NOMO-1 treated with dmso at 0.1 percent for 144 hours (cell line): ENCODE measurements around the gene TCERG1L.

Experiments used
- DNase-seq: peaks from one replicate; lab custom pipeline; 2025; ENCODE audit not compliant: unreplicated experiment; lab: John Stamatoyannopoulos, UW

The TCERG1L gene

GRCh38 chr10:131230641-131231322, 80.7 kb downstream of the TCERG1L start:
- DNase-seq = no peak

- DNase-seq = no peak
Measured at GRCh38 chr10:131230166-131230565, 81.4 kb downstream of the TCERG1L start.

DNA sequence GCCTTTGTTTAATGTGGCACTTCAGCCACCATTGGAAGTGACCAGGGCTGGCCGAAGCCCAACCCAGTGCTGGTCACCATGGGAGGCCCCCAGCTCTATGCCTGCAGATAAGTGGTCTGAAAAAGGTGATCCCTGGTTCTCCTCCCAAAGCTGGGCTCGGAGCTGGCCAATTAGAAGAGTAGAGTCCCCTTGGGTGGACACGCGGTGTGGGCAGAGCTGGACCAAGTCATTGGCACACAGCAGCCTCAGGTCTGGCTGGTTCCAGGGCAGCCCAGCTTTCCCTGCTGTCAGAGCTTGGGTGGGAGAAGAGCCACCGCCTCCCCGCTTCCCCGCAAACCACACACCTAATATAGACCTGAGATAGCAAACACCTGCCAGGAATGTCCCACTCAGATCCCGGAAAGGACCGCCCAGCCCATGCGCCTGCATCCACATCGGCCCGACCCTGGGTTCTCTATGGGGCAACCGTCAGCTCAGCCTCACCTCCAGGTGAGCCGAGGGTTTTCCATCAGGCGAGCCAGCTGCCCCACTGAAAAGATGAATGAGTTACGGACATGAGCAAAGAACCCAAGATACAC, 84.3 kb downstream of the TCERG1L start:
- DNase-seq = no peak

DNA sequence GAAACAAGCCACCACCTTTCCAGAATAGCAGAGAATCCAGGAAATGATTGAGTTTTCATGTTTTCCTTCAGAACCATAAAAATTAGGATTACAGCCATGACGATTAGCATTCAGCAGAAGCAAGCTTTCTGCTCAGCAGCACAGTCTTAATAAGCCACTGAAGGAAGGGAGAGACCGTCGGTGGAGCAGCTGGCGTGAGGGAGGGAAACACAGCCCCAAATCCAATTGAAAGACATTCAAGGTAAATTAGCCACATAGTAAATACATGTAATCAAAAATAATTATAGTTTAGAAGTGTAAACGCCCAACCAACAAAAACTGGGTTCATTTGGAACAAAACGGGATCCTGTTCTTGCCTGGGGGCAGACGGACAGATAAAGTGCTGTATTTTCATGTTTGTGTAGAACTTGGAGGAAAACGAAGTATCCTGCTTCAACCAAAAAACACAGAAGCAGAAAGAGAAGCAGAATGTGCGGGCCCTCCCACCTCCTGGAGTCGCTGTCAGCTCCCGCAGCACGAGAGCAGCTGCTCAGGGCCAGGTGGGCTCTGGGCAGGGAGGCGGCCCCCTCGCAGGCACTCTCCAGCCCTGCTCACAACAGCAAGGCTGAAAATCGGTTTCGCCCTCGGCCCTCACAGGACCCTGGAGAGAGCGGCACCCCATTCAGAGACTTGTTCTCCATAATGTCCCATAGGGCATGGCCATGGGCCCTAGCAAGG, 84.9 kb downstream of the TCERG1L start:
- no peak for DNase-seq

DNA sequence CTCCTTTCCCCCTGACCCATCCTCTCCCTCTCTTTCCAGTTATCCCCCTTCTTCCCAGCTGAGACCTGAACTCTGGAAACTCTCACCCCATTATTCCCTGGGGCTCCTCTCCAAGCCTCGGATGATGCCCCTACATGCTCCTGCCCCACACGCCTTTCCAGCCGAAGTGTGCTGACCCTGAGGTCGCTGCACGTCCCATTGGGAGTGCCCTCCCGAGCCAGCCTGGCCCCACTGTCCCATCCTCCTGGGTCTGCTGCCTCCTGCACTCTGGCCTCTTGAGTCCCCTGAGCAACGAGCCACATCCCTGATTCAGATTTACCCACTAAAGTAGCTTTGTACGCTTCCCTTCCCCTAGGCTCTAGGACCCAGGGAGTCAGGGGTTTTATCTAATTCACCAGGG, 87.4 kb downstream of the TCERG1L start:
- no peak for DNase-seq

GRCh38 chr10:131223422-131223821, 88.1 kb downstream of the TCERG1L start:
- DNase-seq = no peak

- no peak for DNase-seq
Measured at GRCh38 chr10:131222986-131223385, 88.5 kb downstream of the TCERG1L start.

- DNase-seq = no peak
Measured at GRCh38 chr10:131221632-131222277, 89.8 kb downstream of the TCERG1L start.

- no peak for DNase-seq
Measured at GRCh38 chr10:131220601-131221171, 90.8 kb downstream of the TCERG1L start.

DNA sequence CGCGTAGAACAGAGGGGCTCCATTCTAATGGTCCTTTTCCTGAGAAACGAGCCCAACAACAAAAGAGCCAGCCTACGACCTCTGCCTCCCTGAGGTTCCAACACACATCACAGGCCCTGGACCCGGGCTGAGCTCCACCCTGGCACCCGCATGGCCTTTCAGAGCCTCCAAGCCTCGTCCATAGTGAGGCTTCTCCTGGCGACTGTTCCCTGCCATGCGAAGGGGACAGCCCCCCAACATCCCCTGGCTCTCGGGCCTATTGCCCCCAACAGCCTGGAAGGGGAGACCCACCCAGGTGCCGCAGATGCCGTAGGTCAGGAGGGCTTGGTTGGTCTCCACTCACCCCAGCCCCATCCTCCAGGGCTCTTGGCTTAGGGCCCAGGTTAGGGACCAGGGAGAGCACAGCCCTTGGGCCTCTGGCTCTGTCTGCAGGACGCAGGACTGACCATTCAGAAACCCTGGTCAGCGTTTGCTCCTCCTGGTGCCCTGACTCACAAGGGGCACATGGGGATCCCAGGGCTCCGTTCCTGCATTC, 91.5 kb downstream of the TCERG1L start:
- no peak for DNase-seq

DNA sequence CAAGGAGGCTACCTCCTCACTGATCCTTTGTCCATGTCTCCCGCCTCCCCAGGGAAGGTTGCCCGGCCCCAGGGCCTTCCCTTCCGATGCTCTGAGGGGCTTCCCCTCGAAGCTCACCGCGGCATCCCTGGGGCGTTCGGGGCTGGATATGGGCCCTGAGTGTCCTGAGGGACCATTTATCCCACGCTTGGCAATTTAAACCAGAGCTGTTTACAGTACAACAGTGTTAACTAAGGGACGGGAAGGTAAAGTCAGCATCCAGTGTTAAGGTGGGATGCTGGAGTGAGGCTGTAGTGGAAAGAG, 92.0 kb downstream of the TCERG1L start:
- DNase-seq = no peak

GRCh38 chr10:131218811-131219583, 92.5 kb downstream of the TCERG1L start:
- no peak for DNase-seq

GRCh38 chr10:131216681-131217230, 94.8 kb downstream of the TCERG1L start:
- no peak for DNase-seq

- no peak for DNase-seq
Measured at GRCh38 chr10:131215776-131216175, 95.7 kb downstream of the TCERG1L start.

DNA sequence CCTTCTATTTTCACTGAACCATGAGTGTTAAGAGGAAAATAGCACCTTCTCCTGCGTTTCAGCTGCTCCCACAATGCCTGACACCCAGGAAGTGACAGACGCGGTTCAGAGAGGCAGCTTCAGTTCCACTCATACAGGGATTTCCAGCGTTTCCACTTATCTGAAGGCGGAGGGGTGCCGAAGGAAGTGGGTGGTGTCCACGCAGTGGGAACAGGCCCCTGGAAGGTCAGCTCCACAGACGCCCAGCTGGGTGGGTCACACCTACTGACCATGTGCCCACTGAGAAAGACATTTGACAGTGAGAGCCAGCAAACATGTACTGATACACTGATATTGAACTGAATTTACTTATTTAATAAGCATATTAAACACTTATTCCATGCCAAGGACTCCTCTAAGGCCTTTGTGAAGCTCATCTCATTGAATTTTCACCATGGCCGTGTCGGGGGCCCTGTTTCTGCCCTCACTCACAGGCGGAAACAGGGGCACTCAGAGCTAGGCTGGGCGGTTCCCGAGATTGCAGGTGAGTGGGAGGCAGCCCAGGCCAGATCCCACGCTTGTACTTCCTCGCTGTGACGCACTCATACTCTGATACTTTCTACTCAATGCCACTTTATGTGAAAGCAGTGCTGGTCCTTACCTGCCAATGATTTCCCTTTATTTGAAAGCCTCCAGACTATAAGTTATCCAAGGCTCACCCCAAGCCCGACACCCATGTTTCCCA, 96.8 kb downstream of the TCERG1L start:
- DNase-seq = no peak

GRCh38 chr10:131213741-131214505, 97.6 kb downstream of the TCERG1L start:
- no peak for DNase-seq

GRCh38 chr10:131212763-131213325, 98.7 kb downstream of the TCERG1L start:
- no peak for DNase-seq

GRCh38 chr10:131211965-131212619, 99.4 kb downstream of the TCERG1L start:
- DNase-seq = no peak
